D341Med (cell line): ENCODE results near the gene IQSEC3.
"Not testable (repeated sequence)": the region's sequence is repeated elsewhere in the genome, so short reads cannot be mapped to it uniquely, and the experiment has no call there.

Experiments
- DNase-seq: peaks from one replicate; pipeline ENCODE4 v3.0.0; 2012; ENCODE audit warnings: low spot score

Gene IQSEC3

GRCh38 chr12:177980-178828 lies 111.6 kb downstream of the IQSEC3 start:
- no peak for DNase-seq

GRCh38 chr12:178829-179109 lies 112.2 kb downstream of the IQSEC3 start:
- DNase-seq: no peak

GRCh38 chr12:179131-179884 lies 112.7 kb downstream of the IQSEC3 start:
- DNase-seq: no peak

- no peak for DNase-seq
Measured at GRCh38 chr12:179885-180284, 113.3 kb downstream of the IQSEC3 start.

GRCh38 chr12:180445-180844 lies 113.9 kb downstream of the IQSEC3 start:
- DNase-seq: no peak

GRCh38 chr12:181921-182320 lies 115.4 kb downstream of the IQSEC3 start:
- DNase-seq: no peak

- DNase-seq: no peak
Measured at GRCh38 chr12:182381-182892, 115.9 kb downstream of the IQSEC3 start.

GRCh38 chr12:184811-185575 lies 118.4 kb downstream of the IQSEC3 start:
- DNase-seq: no peak

- no peak for DNase-seq
Measured at GRCh38 chr12:185576-185955, 119.0 kb downstream of the IQSEC3 start.

GRCh38 chr12:186006-186625 lies 119.5 kb downstream of the IQSEC3 start:
- no peak for DNase-seq

- DNase-seq: not testable (repeated sequence)
Measured at GRCh38 chr12:187986-188909, 121.7 kb downstream of the IQSEC3 start.

GRCh38 chr12:188910-189621 lies 122.5 kb downstream of the IQSEC3 start:
- DNase-seq: peak; percentile 95

GRCh38 chr12:189622-189962 lies 123.0 kb downstream of the IQSEC3 start:
- no peak for DNase-seq

- DNase-seq: no peak
Measured at GRCh38 chr12:190881-191280, 124.3 kb downstream of the IQSEC3 start.

GRCh38 chr12:191541-191940 lies 125.0 kb downstream of the IQSEC3 start:
- no peak for DNase-seq

- no peak for DNase-seq
Measured at GRCh38 chr12:193261-193660, 126.7 kb downstream of the IQSEC3 start.

- DNase-seq: no peak
Measured at GRCh38 chr12:194276-194675, 127.7 kb downstream of the IQSEC3 start.

- DNase-seq: no peak
Measured at GRCh38 chr12:195156-195555, 128.6 kb downstream of the IQSEC3 start.

- no peak for DNase-seq
Measured at GRCh38 chr12:195951-196350, 129.4 kb downstream of the IQSEC3 start.

GRCh38 chr12:196436-196835 lies 129.9 kb downstream of the IQSEC3 start:
- no peak for DNase-seq

- no peak for DNase-seq
Measured at GRCh38 chr12:197347-197746, 130.8 kb downstream of the IQSEC3 start.
